HUES64 (cell line): ENCODE measurements around the gene MACROD1.
A peak's percentile ranks its signal among the peaks of the same experiment; 100 is the strongest.
"Not testable (repeated sequence)": the region's sequence is repeated elsewhere in the genome, so short reads cannot be mapped to it uniquely, and the experiment has no call there.

Experiments
- H3K27ac ChIP-seq: 2 replicates; pipeline ENCODE4 v1.7.0; 2013; ENCODE audit warnings: low read depth, low read length, inconsistent platforms
- H3K27me3 ChIP-seq: 2 replicates; pipeline ENCODE4 v1.6.1; 2013; ENCODE audit warnings: mild to moderate bottlenecking, low read length; ENCODE audit not compliant: insufficient read depth
- H3K36me3 ChIP-seq: 2 replicates; pipeline ENCODE4 v1.6.1; 2013; ENCODE audit warnings: mild to moderate bottlenecking, low read length; ENCODE audit not compliant: insufficient read depth
- H3K4me1 ChIP-seq: 2 replicates; pipeline ENCODE4 v1.6.1; 2013; ENCODE audit warnings: mild to moderate bottlenecking, low read length, moderate library complexity; ENCODE audit not compliant: insufficient read depth
- H3K4me3 ChIP-seq: 2 replicates; pipeline ENCODE4 v1.5.1; 2013; ENCODE audit warnings: mild to moderate bottlenecking, low read length, moderate library complexity
- H3K9ac ChIP-seq: 2 replicates; pipeline ENCODE4 v1.6.1; 2013; ENCODE audit warnings: mild to moderate bottlenecking, low read depth, low read length
- H3K9me3 ChIP-seq: 2 replicates; pipeline ENCODE4 v1.6.1; 2013; ENCODE audit warnings: low read depth, low read length; ENCODE audit not compliant: insufficient read depth
- WGBS: fragments of 150-250, 120-280 bp; methylation state at CpG from one replicate; pipeline ENCODE4 v1.1.7; 2013; ENCODE audit warnings: missing lambda C conversion rate; 5-methylcytosine and 5-hydroxymethylcytosine counted together

MACROD1 gene

DNA sequence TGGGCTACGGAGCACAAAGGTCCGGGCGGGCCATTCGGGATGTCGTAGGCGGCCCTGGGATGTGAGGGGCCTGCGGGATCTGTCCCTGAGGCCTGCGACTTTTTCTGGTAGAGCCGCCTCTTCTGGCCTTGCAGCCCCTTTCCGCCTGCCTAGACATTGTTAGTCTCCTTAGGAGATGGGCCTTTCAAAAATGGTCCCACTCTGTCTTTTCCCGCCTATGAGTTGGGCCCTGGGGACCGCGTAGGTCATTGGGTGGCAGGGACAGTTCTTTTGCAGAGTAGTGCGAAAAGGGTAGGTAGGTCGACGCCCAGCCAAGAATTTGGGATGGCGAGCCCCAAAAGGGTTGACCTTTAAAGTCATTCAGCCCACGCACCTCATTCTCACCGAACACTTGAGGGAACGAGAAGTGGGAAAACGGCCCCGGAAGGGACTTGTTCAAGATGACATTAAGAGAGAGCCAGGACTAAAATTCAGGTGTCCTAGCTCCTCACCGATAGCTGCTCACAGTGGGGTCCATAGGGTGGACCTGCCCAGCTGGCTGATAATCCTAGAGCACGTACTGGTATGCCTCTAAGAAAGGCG is 178.9 kb downstream of the MACROD1 start:
- Histone ChIP-seq H3K9me3 (no peaks in the 10 kb centered on the region), H3K9ac (peak overlapping the region; percentile 97), H3K27me3 (no peaks in the 10 kb centered on the region), H3K4me3 (peak overlapping the region; percentile 93), H3K27ac (peak overlapping the region; percentile 99), H3K36me3 (peaks cover 35% of the 10 kb centered on the region), H3K4me1 (0 out of 2 replicates have a peak, but pooled peaks cover 5% of the 10 kb centered on the region)
- 35% methylated on average over 25 of the region's 25 CpGs for WGBS

DNA sequence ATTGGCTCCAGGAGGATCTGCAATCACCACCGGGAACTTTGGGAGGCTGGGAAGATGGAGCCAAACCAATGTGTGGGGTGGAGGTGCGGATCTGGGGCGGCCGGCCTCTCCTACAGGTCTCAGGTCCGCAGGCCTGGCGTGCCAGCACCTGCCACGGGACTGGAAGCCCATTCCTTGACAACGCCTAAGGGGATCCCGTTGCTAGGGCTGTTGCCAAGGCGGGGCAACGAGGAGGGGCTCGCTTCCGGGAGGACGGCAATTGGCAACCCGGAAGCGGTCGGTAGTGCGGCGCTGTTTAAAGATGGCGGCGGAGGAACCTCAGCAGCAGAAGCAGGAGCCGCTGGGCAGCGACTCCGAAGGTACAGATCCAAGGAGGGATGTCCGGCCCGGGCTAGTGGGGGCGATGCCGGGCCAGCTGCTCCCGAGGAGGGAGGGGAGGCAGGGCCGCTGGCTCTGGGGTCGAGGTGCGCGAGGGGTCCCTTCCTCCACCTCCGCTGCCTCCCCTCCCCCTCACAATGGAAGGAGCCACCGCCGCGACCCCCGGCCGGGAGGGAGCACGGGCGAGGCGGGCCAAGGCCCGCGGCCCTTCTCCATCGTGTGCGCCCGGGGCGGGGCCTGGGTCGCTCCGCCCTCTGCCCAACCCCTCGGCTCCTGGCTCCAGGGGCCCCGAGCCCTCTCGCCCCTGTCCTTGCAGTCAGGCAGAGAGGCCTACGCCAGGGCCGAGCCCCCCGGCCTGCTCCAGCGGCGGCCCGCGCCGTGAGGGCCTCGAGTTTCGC is 179.6 kb downstream of the MACROD1 start, which contains the start of gene OTUB1:
Gene OTUB1 (plus strand): TSS at position 283 of the 776 bp plus-strand sequence. CDS start 19 bp downstream, at position 302.
- no peaks in the 10 kb centered on the region for H3K27me3 ChIP-seq
- peaks cover 32% of the 10 kb centered on the region for H3K36me3 ChIP-seq
- H3K4me3 ChIP-seq = peak within 1 kb of the TSS; percentile 93
- 0 out of 2 replicates have a peak, but pooled peaks cover 5% of the 10 kb centered on the region for H3K4me1 ChIP-seq
- under 1% methylated on average over 63 of the region's 63 CpGs for WGBS
- peak within 1 kb of the TSS; percentile 97 for H3K9ac ChIP-seq
- no peaks in the 10 kb centered on the region for H3K9me3 ChIP-seq
- peak within 1 kb of the TSS; percentile 99 for H3K27ac ChIP-seq

DNA sequence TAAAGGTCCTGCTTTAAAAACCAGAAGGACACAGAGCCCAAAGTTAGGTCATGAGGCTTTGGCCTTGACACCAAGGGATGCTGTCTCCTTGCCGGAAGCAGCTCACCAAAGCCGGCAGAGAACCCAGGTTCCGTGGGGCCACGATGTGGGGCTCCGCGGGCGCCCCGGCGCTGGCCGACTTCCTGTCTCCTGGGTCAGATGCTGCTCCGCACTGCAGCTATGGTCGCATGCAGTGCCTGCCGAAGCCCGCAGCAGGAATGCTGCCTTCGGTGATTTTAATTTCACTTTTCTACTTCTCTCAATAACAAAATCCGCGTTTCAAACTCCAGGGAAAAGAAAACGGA is 180.1 kb downstream of the MACROD1 start:
- Histone ChIP-seq H3K4me1 (0 out of 2 replicates have a peak, but pooled peaks cover 5% of the 10 kb centered on the region), H3K9me3 (no peaks in the 10 kb centered on the region), H3K9ac (peak overlapping the region; percentile 97), H3K27ac (peak overlapping the region; percentile 99), H3K4me3 (peak overlapping the region; percentile 93), H3K36me3 (peaks cover 27% of the 10 kb centered on the region), H3K27me3 (no peaks in the 10 kb centered on the region)
- WGBS = 20% methylated on average over 18 of the region's 18 CpGs

DNA sequence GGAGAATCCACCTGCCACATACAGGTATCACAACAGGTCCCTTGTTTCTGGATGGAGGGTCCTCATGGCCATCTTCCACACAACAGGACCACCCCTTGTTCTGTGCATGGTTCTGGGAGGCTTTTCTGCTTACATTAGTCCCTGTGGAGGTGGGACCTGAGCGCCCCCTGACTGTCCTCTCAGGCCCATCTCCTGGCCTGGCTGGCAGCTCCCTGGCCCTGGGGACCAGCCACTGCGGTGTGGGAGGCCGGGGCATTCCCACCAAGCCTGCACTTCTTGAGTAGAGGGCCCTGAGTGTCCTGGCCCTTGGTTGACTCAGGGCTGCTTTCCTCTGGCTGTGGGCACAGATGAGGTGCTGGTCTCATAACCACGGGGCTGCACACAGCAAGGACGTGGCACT is 186.5 kb downstream of the MACROD1 start:
- no peak overlapping the region for H3K27ac ChIP-seq
- 88% methylated on average over 5 of the region's 5 CpGs for WGBS
- H3K27me3 ChIP-seq = no peaks in the 10 kb centered on the region
- no peak overlapping the region for H3K4me3 ChIP-seq
- peaks cover 20% of the 10 kb centered on the region for H3K4me1 ChIP-seq
- no peaks in the 10 kb centered on the region for H3K9me3 ChIP-seq
- no peak overlapping the region for H3K9ac ChIP-seq
- H3K36me3 ChIP-seq = peaks cover 8% of the 10 kb centered on the region; the same call in 1 of the 2 replicates

DNA sequence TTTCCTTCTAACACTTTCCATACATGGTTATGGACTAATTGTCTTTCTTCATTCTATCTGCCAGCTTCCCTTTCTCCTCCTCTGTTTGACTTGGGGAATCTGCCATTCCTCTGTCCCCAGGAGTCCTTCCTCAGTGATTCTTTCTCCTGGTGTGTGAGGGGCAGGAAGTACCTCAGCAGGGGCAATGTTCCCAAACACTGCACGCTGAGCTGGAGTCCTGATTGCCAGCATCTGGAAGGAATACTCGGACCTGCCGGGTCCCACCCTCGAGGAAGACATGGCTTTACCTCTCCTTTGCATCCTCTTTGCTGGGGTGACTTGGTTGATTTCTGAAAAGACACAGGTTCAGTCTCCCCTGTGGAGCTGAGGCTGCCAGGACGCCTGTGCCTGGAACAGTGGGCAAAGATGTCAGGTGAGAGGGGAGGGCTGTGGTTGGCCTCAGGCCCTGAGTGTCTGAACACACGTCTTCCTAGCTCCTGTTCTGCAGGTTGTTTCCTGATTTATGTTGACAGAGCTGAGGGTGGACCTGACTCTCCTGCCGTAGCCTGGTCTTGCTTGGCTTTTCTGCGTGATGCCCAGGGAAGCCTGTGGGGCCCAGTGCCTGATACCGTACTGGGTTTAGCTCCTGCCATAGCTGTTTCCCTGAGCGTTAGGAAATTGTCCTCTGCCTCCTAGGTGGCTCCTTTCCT is 187.2 kb downstream of the MACROD1 start:
- H3K36me3 ChIP-seq = peaks cover 8% of the 10 kb centered on the region; the same call in 1 of the 2 replicates
- H3K27me3 ChIP-seq = no peaks in the 10 kb centered on the region
- H3K4me3 ChIP-seq = no peak overlapping the region
- H3K4me1 ChIP-seq = peaks cover 20% of the 10 kb centered on the region
- 60% methylated on average over 10 of the region's 10 CpGs for WGBS
- peak overlapping the region; percentile 49; the same call in 1 of the 2 replicates for H3K9ac ChIP-seq
- no peaks in the 10 kb centered on the region for H3K9me3 ChIP-seq
- peak overlapping the region; percentile 79 for H3K27ac ChIP-seq

DNA sequence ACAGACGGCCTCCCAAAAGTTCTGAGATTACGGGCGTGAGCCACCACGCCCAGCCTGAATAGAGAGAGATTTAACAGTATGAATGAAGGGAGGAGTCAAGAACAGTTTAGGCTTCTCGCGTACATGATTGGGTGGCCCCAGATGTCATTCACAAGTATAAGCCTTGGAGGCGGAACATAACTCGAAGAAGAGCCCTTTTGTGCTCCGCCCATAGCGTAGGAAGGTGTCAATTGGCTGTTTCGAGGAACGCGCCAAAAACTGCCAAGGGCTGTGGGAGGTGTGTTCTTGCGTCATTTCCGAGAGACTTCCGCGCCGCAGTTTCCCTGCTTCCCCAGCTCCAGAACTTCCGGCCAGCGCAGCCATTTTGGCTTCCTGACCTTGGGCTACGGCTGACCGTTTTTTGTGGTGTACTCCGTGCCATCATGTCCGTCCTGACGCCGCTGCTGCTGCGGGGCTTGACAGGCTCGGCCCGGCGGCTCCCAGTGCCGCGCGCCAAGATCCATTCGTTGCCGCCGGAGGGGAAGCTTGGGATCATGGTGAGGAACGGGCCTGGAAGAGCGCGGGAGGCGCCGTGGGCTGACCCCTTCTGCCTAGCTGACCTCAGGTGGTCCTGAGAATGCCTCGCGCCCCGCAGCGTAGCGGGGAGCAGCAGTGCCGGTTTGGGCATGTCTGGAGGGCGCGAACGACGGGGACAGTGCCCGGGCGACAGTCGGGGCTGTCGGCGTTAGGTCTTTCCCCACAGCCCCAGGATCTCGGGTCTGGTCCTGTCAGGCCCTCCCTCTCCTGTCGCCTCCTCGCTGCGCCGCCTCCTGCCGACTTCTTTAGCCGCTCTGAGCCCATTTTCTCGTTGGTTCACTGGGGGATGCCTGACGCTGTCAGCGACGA is 191.4 kb downstream of the MACROD1 start, which contains the start of gene COX8A:
Gene COX8A (plus strand): TSS at position 362 of the 885 bp plus-strand sequence. CDS start 61 bp downstream, at position 423.
- Histone ChIP-seq H3K9me3 (no peaks in the 10 kb centered on the region), H3K4me1 (peaks cover 20% of the 10 kb centered on the region)
- under 1% methylated on average over 64 of the region's 67 CpGs for whole genome bisulfite sequencing

DNA sequence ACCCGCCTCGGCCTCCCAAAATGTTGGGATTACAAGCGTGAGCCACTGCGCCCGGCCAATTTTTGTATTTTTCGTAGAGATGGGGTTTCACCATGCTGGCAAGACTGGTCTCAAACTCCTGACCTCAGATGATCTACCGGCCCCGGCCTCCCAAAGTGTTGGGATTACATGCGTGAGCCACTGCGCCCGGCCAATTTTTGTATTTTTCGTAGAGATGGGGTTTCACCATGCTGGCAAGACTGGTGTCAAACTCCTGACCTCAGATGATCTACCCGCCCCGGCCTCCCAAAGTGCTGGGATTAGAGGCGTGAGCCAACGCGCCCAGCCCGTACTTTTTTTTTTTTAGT is 192.0 kb downstream of the MACROD1 start:
- H3K9ac ChIP-seq, H3K36me3 ChIP-seq, H3K4me3 ChIP-seq, H3K9me3 ChIP-seq, H3K27ac ChIP-seq, H3K27me3 ChIP-seq: not testable (repeated sequence)
- H3K4me1 ChIP-seq = peaks cover 14% of the 10 kb centered on the region
- WGBS = 77% methylated on average over 18 of the region's 18 CpGs

More for the DNA sequence above, 191.4 kb downstream of the MACROD1 start, which contains the start of gene COX8A:
- Histone ChIP-seq H3K9ac (peak within 1 kb of the TSS; percentile 89), H3K27ac (peak within 1 kb of the TSS; percentile 94), H3K27me3 (0 out of 2 replicates have a peak, but pooled peaks cover 4% of the 10 kb centered on the region), H3K36me3 (peaks cover 8% of the 10 kb centered on the region; the same call in 1 of the 2 replicates), H3K4me3 (peak within 1 kb of the TSS; percentile 80)

DNA sequence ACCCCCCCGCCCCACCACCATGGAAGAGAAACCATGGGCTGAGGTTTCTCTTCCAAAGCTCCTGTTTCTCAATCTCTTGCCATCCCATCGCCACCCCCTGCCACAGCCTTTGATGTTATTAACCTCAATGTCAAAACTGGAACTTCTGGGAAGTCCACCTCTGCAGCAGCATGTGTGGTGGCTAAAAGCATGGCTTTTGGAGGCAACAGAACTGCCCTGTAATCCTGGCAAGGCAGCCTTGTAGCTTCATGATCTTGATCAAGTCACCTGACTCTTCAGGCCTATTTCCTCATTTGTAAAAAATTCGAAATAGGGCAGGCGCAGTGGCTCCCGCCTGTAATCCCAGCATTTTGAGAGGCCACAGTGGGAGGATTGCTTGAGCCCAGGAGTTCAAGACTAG is 195.0 kb downstream of the MACROD1 start:
- H3K9ac ChIP-seq = no peak overlapping the region
- WGBS = 88% methylated on average over 5 of the region's 5 CpGs
- H3K27me3 ChIP-seq = peaks cover 4% of the 10 kb centered on the region; the same call in 1 of the 2 replicates
- no peaks in the 10 kb centered on the region for H3K9me3 ChIP-seq
- no peak overlapping the region for H3K27ac ChIP-seq
- no peaks in the 10 kb centered on the region for H3K36me3 ChIP-seq
- peaks cover 3% of the 10 kb centered on the region; the same call in 1 of the 2 replicates for H3K4me1 ChIP-seq
- no peak overlapping the region for H3K4me3 ChIP-seq

DNA sequence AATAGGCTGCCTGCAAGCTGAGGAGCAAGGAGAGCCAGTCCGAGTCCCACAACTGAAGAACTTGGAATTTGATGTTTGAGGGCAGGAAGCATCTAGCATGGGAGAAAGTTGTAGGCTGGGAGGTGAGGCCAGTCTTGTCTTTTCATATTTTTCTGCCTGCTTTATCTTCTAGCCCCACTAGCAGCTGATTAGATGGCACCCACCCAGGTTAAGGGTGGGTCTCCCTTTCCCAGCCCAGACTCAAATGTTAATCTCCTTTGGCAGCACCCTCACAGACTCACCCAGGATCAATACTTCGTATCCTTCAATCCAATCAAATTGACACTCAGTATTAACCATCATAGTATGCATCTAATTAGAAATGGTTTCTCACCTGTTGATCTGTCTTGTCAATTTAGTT is 196.5 kb downstream of the MACROD1 start:
- Histone ChIP-seq H3K9ac (no peak overlapping the region), H3K27ac (no peak overlapping the region), H3K27me3 (peaks cover 4% of the 10 kb centered on the region; the same call in 1 of the 2 replicates), H3K4me1 (no peaks in the 10 kb centered on the region), H3K4me3 (no peak overlapping the region), H3K9me3 (no peaks in the 10 kb centered on the region), H3K36me3 (no peaks in the 10 kb centered on the region)
- whole genome bisulfite sequencing = 97% methylated on average over 2 of the region's 2 CpGs

DNA sequence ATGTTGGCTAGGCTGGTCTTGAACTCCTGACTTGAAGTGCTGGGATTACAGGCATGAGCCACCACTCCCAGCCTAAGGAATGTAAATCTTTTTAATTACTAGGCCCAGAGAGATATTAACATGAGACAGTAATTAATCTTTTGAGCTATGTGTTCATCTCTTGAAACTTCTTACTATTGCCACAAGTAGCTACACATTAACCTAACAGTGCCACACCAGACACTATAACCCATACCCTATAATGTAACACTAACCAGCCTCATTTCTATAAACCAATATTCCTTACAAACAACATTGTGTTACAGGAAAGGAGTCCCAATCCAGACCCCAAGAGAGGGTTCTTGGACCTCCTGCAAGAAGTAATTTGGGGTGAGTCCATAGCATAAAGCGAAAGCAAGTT is 199.5 kb downstream of the MACROD1 start:
- Histone ChIP-seq H3K27ac (no peak overlapping the region), H3K36me3 (no peaks in the 10 kb centered on the region), H3K9ac (no peak overlapping the region), H3K27me3 (peaks cover 4% of the 10 kb centered on the region; the same call in 1 of the 2 replicates), H3K4me3 (no peak overlapping the region), H3K4me1 (no peaks in the 10 kb centered on the region), H3K9me3 (no peaks in the 10 kb centered on the region)
- 90% methylated on average over 1 of the region's 1 CpG for WGBS
